ENCODE results near the gene RIMS1. TPM values are rescaled to one million over a fixed set of nuclear protein-coding genes. Genes with fewer than 3 reads are reported as not detected.

The RIMS1 gene
- total and polyA plus RNA-seq, 2 donors (not counting 3 experiments of a cell fraction or from before 2014, with no cell fraction given): 0.15 TPM; not detected in 1

DNA sequence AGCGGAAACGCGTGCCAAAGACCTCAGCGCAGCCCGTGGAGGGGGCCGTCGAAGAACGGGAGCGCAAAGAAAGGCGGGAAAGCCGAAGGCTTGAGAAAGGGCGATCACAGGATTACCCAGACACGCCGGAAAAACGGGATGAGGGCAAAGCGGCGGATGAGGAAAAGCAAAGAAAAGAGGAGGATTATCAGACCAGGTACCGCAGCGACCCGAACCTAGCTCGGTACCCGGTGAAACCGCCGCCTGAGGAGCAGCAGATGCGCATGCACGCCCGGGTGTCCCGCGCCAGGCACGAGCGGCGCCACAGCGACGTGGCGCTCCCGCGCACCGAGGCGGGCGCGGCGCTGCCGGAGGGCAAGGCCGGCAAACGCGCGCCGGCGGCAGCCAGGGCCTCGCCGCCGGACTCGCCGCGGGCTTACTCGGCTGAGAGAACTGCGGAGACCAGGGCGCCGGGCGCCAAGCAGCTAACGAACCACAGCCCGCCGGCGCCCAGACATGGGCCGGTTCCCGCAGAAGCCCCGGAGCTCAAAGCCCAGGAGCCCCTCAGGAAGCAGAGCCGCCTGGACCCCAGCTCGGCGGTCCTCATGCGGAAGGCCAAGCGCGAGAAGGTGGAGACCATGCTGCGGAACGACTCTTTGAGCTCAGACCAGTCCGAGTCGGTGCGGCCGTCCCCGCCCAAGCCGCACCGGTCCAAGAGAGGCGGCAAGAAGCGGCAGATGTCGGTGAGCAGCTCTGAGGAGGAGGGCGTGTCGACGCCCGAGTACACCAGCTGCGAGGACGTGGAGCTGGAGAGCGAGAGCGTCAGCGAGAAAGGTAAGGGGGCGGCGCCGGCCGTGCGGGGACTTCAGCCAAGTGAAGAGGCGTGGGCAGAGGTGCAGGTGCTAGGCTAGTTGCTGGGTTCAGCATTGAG is 296.2 kb downstream of the RIMS1 start:
- FAIRE-seq (peak; percentile 8), DNase-seq (ENCODE audit: low read depth, low spot score) (peak; percentile 39)
- peak overlapping the region; percentile 90 for H2AFZ ChIP-seq (ENCODE audit: low read depth, low read length)
- H3K4me3 ChIP-seq (replicated peaks in 1 of 3; ENCODE audit: insufficient read depth in 1 of 3, low read depth in 1 of 3, low read length in 3 of 3): peak overlapping the region in 2 of 3 experiments; percentile 27 to 29
- H3K9ac ChIP-seq (replicated peaks; ENCODE audit: extremely low read depth, insufficient read depth, low read length): no peak overlapping the region
- H3K9me3 ChIP-seq (replicated peaks; ENCODE audit: control insufficient read depth, insufficient read depth, low read length): no peaks in the 10 kb centered on the region
- no peak overlapping the region for H3K27ac ChIP-seq (ENCODE audit: insufficient read depth, low read depth, low read length)
- TF ChIP-seq MYC (IDR thresholded peaks at IDR 0.05; ENCODE audit: low read depth, low read length) (no peak), EZH2 (IDR thresholded peaks at IDR 0.05; ENCODE audit: borderline replicate concordance, low read depth, low read length, severe bottlenecking) (peak; percentile 63)
- no peaks in the 10 kb centered on the region for H3K9me1 ChIP-seq (replicated peaks; ENCODE audit: control insufficient read depth, extremely low read depth, insufficient read depth, low read length)
- intact Hi-C loops (cut with micrococcal nuclease) (no loop called here), dilution Hi-C loops (cut with MboI; ENCODE audit: extremely low pct_ligation_motif_present, low sequenced_read_pairs) (no loop called here)
- H3K27me3 ChIP-seq (ENCODE audit: control insufficient read depth in 2 of 2, insufficient read depth in 2 of 2, low read length in 2 of 2): peaks cover 31 to 44% of the 10 kb centered on the region in 2 experiments
- H3K79me2 ChIP-seq (ENCODE audit: control insufficient read depth, insufficient read depth, low read length): no peaks in the 10 kb centered on the region
- H3K4me2 ChIP-seq (ENCODE audit: insufficient read depth, low read length): peak overlapping the region; percentile 54
- H3K4me1 ChIP-seq (ENCODE audit: control insufficient read depth, extremely low read depth, insufficient read depth, low read length): peaks cover 7% of the 10 kb centered on the region
- H4K20me1 ChIP-seq (replicated peaks; ENCODE audit: control insufficient read depth, extremely low read depth, insufficient read depth, low read length): peaks cover 3% of the 10 kb centered on the region
- ChIA-PET CTCF (interaction anchor here (0.7 to 1.7 kb wide), 4 partner anchors 79 to 947 kb away, joined by 3 to 10 read pairs (median 3); no protein-coding TSS in a partner anchor), POLR2A (no interaction called here)
- BruUV-seq (replicated peaks): no TSS peak
- no peaks in the 10 kb centered on the region for H3K36me3 ChIP-seq (ENCODE audit: control insufficient read depth in 2 of 2, extremely low read depth in 1 of 2, insufficient read depth in 2 of 2, low read length in 2 of 2)

DNA sequence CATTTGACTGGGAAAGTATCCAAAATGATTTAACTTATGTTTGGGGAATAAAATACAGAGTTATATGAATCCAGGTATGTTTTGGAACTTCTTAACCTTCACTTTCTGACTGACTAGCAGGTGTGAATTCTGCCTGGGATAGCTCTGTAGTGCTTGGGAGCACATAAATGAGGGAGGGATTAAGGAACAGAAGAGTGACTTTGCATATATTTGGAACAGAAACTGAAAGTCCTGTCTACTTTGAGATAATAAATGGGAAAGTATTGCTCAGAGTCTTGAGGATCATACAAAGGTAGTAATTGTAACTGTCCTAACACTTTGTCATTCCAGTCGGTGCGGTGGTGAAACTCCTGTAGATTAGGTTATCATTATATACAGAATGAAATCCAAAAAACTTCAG is 317.6 kb downstream of the RIMS1 start:
- Histone ChIP-seq H3K9me1 (replicated peaks; ENCODE audit: control insufficient read depth, extremely low read depth, insufficient read depth, low read length) (no peaks in the 10 kb centered on the region), H3K36me3 (ENCODE audit: control insufficient read depth in 2 of 2, extremely low read depth in 1 of 2, insufficient read depth in 2 of 2, low read length in 2 of 2) (no peaks in the 10 kb centered on the region), H3K79me2 (ENCODE audit: control insufficient read depth, insufficient read depth, low read length) (no peaks in the 10 kb centered on the region), H3K4me1 (ENCODE audit: control insufficient read depth, extremely low read depth, insufficient read depth, low read length) (no peaks in the 10 kb centered on the region), H3K27ac (ENCODE audit: insufficient read depth, low read depth, low read length) (no peak overlapping the region), H3K4me3 (replicated peaks in 1 of 3; ENCODE audit: insufficient read depth in 1 of 3, low read depth in 1 of 3, low read length in 3 of 3) (no peak overlapping the region), H3K9ac (replicated peaks; ENCODE audit: extremely low read depth, insufficient read depth, low read length) (no peak overlapping the region), H4K20me1 (replicated peaks; ENCODE audit: control insufficient read depth, extremely low read depth, insufficient read depth, low read length) (no peaks in the 10 kb centered on the region), H2AFZ (ENCODE audit: low read depth, low read length) (no peak overlapping the region), H3K9me3 (replicated peaks; ENCODE audit: control insufficient read depth, insufficient read depth, low read length) (no peaks in the 10 kb centered on the region), H3K4me2 (ENCODE audit: insufficient read depth, low read length) (no peak overlapping the region), H3K27me3 (ENCODE audit: control insufficient read depth in 2 of 2, insufficient read depth in 2 of 2, low read length in 2 of 2) (peaks cover 2 to 7% of the 10 kb centered on the region in 2 experiments)
- DNase-seq (ENCODE audit: low read depth, low spot score) (no peak), FAIRE-seq (no peak)
- no TSS peak for BruUV-seq (replicated peaks)
- CTCF ChIA-PET: interaction anchor here (1.2 to 1.4 kb wide), 3 partner anchors 8 to 23 kb away, joined by 3 to 4 read pairs (median 3); no protein-coding TSS in a partner anchor
- intact Hi-C loops (cut with micrococcal nuclease) (no loop called here), dilution Hi-C loops (cut with MboI; ENCODE audit: extremely low pct_ligation_motif_present, low sequenced_read_pairs) (no loop called here)
- POLR2A ChIA-PET: no interaction called here
- TF ChIP-seq GATA2 (IDR thresholded peaks at IDR 0.05; ENCODE audit: insufficient read depth, insufficient read length, low read depth, low read length): no peak
- TF ChIP-seq JUN (IDR thresholded peaks at IDR 0.05; ENCODE audit: borderline replicate concordance, insufficient read depth, insufficient read length, low read depth): no peak
- TF ChIP-seq FOS (IDR thresholded peaks at IDR 0.05; ENCODE audit: borderline replicate concordance, insufficient read depth, low read length): no peak
